ENCODE measurements around the gene LIPN.
"Not testable (repeated sequence)": the region's sequence is repeated elsewhere in the genome, so short reads cannot be mapped to it uniquely, and the experiment has no call there.

LIPN gene

GRCh38 chr10:88759366-88760101 is at the start of gene LIPN:
LIPN (plus strand) TSS chr10:88760020; CDS start chr10:88761406, 1,386 bp downstream.
- no peak for DNase-seq (ENCODE audit: low spot score)

GRCh38 chr10:88715517-88715916 is 44.3 kb upstream of the LIPN start:
- no peak for DNase-seq (ENCODE audit: low spot score)

GRCh38 chr10:88721392-88721791 is 38.4 kb upstream of the LIPN start:
- DNase-seq (ENCODE audit: low spot score): no peak

- DNase-seq (ENCODE audit: low spot score): no peak
Observed at GRCh38 chr10:88725798-88726197, 34.0 kb upstream of the LIPN start.

- no peak for DNase-seq (ENCODE audit: low spot score)
Observed at GRCh38 chr10:88728107-88728763, 31.6 kb upstream of the LIPN start.

GRCh38 chr10:88730864-88731263 is 29.0 kb upstream of the LIPN start:
- DNase-seq (ENCODE audit: low spot score): no peak

GRCh38 chr10:88731296-88731695 is 28.5 kb upstream of the LIPN start:
- no peak for DNase-seq (ENCODE audit: low spot score)

- no peak for DNase-seq (ENCODE audit: low spot score)
Observed at GRCh38 chr10:88733215-88733614, 26.6 kb upstream of the LIPN start.

GRCh38 chr10:88735661-88736060 is 24.2 kb upstream of the LIPN start:
- DNase-seq (ENCODE audit: low spot score): no peak

GRCh38 chr10:88741921-88742320 is 17.9 kb upstream of the LIPN start:
- DNase-seq (ENCODE audit: low spot score): not testable (repeated sequence)

- no peak for DNase-seq (ENCODE audit: low spot score)
Observed at GRCh38 chr10:88742448-88742847, 17.4 kb upstream of the LIPN start.

GRCh38 chr10:88744002-88744401 is 15.8 kb upstream of the LIPN start:
- no peak for DNase-seq (ENCODE audit: low spot score)

GRCh38 chr10:88745633-88746032 is 14.2 kb upstream of the LIPN start:
- DNase-seq (ENCODE audit: low spot score): no peak

GRCh38 chr10:88754287-88754686 is 5.5 kb upstream of the LIPN start:
- no peak for DNase-seq (ENCODE audit: low spot score)

- DNase-seq (ENCODE audit: low spot score): no peak
Observed at GRCh38 chr10:88755753-88756152, 4.1 kb upstream of the LIPN start.

- no peak for DNase-seq (ENCODE audit: low spot score)
Observed at GRCh38 chr10:88756660-88757059, 3.2 kb upstream of the LIPN start.

GRCh38 chr10:88762906-88763305 is 3.1 kb downstream of the LIPN start:
- no peak for DNase-seq (ENCODE audit: low spot score)

- DNase-seq (ENCODE audit: low spot score): no peak
Observed at GRCh38 chr10:88763441-88763840, 3.6 kb downstream of the LIPN start.

- DNase-seq (ENCODE audit: low spot score): no peak
Observed at GRCh38 chr10:88764110-88764509, 4.3 kb downstream of the LIPN start.

- no peak for DNase-seq (ENCODE audit: low spot score)
Observed at GRCh38 chr10:88765816-88766215, 6.0 kb downstream of the LIPN start.

GRCh38 chr10:88769384-88769783 is 9.6 kb downstream of the LIPN start:
- DNase-seq (ENCODE audit: low spot score): no peak

- DNase-seq (ENCODE audit: low spot score): no peak
Observed at GRCh38 chr10:88781206-88781605, 21.4 kb downstream of the LIPN start.

- DNase-seq (ENCODE audit: low spot score): no peak
Observed at GRCh38 chr10:88782222-88782621, 22.4 kb downstream of the LIPN start.

GRCh38 chr10:88783724-88784123 is 23.9 kb downstream of the LIPN start:
- no peak for DNase-seq (ENCODE audit: low spot score)
